Endothelial cell of umbilical vein (primary cell): ENCODE data around the gene EXOC3. TPM values are rescaled to one million over a fixed set of nuclear protein-coding genes. Genes with fewer than 3 reads are reported as not detected.

ENCODE experiments used
- BruUV-seq: library from RNA; stranded (reverse); fragments of 400-500 nt; replicated peaks from 2 replicates; lab custom pipeline; 2021; lab: Mats Ljungman, UMichigan
- CTCF ChIA-PET: fragments of 300-600, 350-600 bp; sonication (Branson Sonifier 250); formaldehyde crosslinking; loops from one replicate; lab custom pipeline; 2021; ENCODE audit warnings: antibody characterized with exemption, inconsistent platforms; lab: Charles Lee
- POLR2A ChIA-PET: fragments of 300-600, 350-600 bp; sonication (Branson Sonifier 250); formaldehyde crosslinking; loops from one replicate; lab custom pipeline; 2021; ENCODE audit warnings: antibody characterized with exemption, inconsistent platforms; lab: Charles Lee
- DNase-seq: peaks from one replicate; pipeline ENCODE4 v3.0.0-alpha.2; 2011; ENCODE audit warnings: low read depth, low spot score
- FAIRE-seq: peaks from 2 replicates; lab custom pipeline; 2011; peaks lifted over from hg19 to GRCh38; lab: Jason Lieb, UNC
- H2AFZ ChIP-seq: 2 replicates; pipeline ENCODE4 v1.6.0; 2012; ENCODE audit warnings: low read depth, low read length, control low read depth, inconsistent platforms
- H3K27ac ChIP-seq: 2 replicates; pipeline ENCODE4 v1.5.1; 2011; ENCODE audit warnings: low read depth, mild to moderate bottlenecking, control low read depth, low read length, moderate library complexity; ENCODE audit not compliant: insufficient read depth
- H3K27me3 ChIP-seq, 2 experiments: 2 replicates each; pipeline versions ENCODE4 v1.6.0 to v1.6.1; 2011; ENCODE audit warnings: low read length in 2 of 2, mixed read lengths in 1 of 2; ENCODE audit not compliant: control insufficient read depth in 2 of 2, insufficient read depth in 2 of 2
- H3K36me3 ChIP-seq, 2 experiments: 2 replicates in 1 of 2; 3 replicates in 1 of 2; pipeline ENCODE4 v1.5.1; 2011; ENCODE audit warnings: low read length in 2 of 2, mild to moderate bottlenecking in 1 of 2, moderate library complexity in 1 of 2; ENCODE audit not compliant: control insufficient read depth in 2 of 2, insufficient read depth in 2 of 2; ENCODE audit errors: extremely low read depth in 1 of 2
- H3K4me1 ChIP-seq: 3 replicates; pipeline ENCODE4 v1.5.1; 2011; ENCODE audit warnings: mild to moderate bottlenecking, low read length; ENCODE audit not compliant: control insufficient read depth, insufficient read depth; ENCODE audit errors: extremely low read depth
- H3K4me2 ChIP-seq: 2 replicates; pipeline ENCODE4 v1.6.1; 2011; ENCODE audit warnings: low read length, control low read depth, mixed read lengths; ENCODE audit not compliant: insufficient read depth
- H3K4me3 ChIP-seq, 3 experiments: fragments of 200-600 bp in 1 of 3; sonication (generic), shearing (Covaris generic) in 1 of 3; replicated peaks in 1 of 3; 2 replicates each; pipeline ENCODE4 v1.5.1; 2011 to 2016; ENCODE audit warnings: control low read depth in 3 of 3, low read length in 3 of 3, mild to moderate bottlenecking in 2 of 3, inconsistent platforms in 1 of 3, low read depth in 1 of 3, moderate library complexity in 1 of 3; ENCODE audit not compliant: insufficient read depth in 1 of 3
- H3K79me2 ChIP-seq: 2 replicates; pipeline ENCODE4 v1.6.0; 2012; ENCODE audit warnings: low read length, inconsistent platforms; ENCODE audit not compliant: control insufficient read depth, insufficient read depth
- H3K9ac ChIP-seq: replicated peaks from 2 replicates; pipeline ENCODE3; 2011; ENCODE audit warnings: low read length, control low read depth; ENCODE audit not compliant: insufficient read depth; ENCODE audit errors: extremely low read depth
- H3K9me1 ChIP-seq: replicated peaks from 3 replicates; pipeline ENCODE4 v1.6.0; 2011; ENCODE audit warnings: mild to moderate bottlenecking, low read length; ENCODE audit not compliant: control insufficient read depth, insufficient read depth; ENCODE audit errors: extremely low read depth
- H3K9me3 ChIP-seq: replicated peaks from 2 replicates; pipeline ENCODE4 v1.5.1; 2012; ENCODE audit warnings: low read length, inconsistent platforms; ENCODE audit not compliant: control insufficient read depth, insufficient read depth
- H4K20me1 ChIP-seq: replicated peaks from 2 replicates; pipeline ENCODE3; 2011; ENCODE audit warnings: mild to moderate bottlenecking, low read length; ENCODE audit not compliant: control insufficient read depth, insufficient read depth; ENCODE audit errors: extremely low read depth
- EZH2 ChIP-seq: IDR thresholded peaks from 2 replicates; pipeline ENCODE4 v1.6.1; 2012; ENCODE audit warnings: borderline replicate concordance, low read depth, mild to moderate bottlenecking, moderate library complexity, low read length, inconsistent platforms; ENCODE audit not compliant: severe bottlenecking
- FOS ChIP-seq: IDR thresholded peaks from 2 replicates; pipeline ENCODE4 v1.6.1; 2011; ENCODE audit warnings: mild to moderate bottlenecking, low read length, moderate library complexity, borderline replicate concordance; ENCODE audit not compliant: insufficient read depth
- GATA2 ChIP-seq: IDR thresholded peaks from 2 replicates; pipeline ENCODE4 v1.7.0; 2011; ENCODE audit warnings: low read depth, mild to moderate bottlenecking, moderate library complexity, mixed read lengths, low read length; ENCODE audit not compliant: insufficient read length, insufficient read depth
- JUN ChIP-seq: IDR thresholded peaks from 2 replicates; pipeline ENCODE4 v1.6.1; 2011; ENCODE audit warnings: borderline replicate concordance, low read depth; ENCODE audit not compliant: insufficient read length, insufficient read depth
- MYC ChIP-seq: IDR thresholded peaks from one replicate; pipeline ENCODE4 v1.6.1; 2011; ENCODE audit warnings: mild to moderate bottlenecking, low read depth, low read length
- POLR2A ChIP-seq: IDR thresholded peaks from 2 replicates; pipeline ENCODE4 v1.6.1; 2012; ENCODE audit warnings: low read depth, mild to moderate bottlenecking, control low read depth, low read length
- POLR2AphosphoS5 ChIP-seq: IDR thresholded peaks from 2 replicates; pipeline ENCODE4 v1.6.1; 2012; ENCODE audit warnings: low read depth, mild to moderate bottlenecking, control low read depth, low read length, moderate library complexity; ENCODE audit not compliant: insufficient read depth
- dilution Hi-C: fragments of 300-500 bp; cut with MboI; formaldehyde crosslinking; loops from one replicate; pipeline ENCODE4 v1.15.0; 2019; ENCODE audit warnings: low sequenced_read_pairs; ENCODE audit not compliant: extremely low pct_ligation_motif_present
- intact Hi-C: fragments of 100-400 bp; cut with micrococcal nuclease; formaldehyde crosslinking; loops from one replicate; pipeline ENCODE4 v1.10.0; 2022
- polyA plus RNA-seq, 4 experiments: library from polyadenylated mRNA; depleted of rRNA in 3 of 4; stranded (reverse) in 3 of 4; unstranded in 1 of 4; fragments of >200 nt; gene quantifications; 2 replicates each; pipeline versions ENCODE4 v1.2.1 to v1.2.3, GENCODE V29; 2011 to 2012; ENCODE audit warnings: missing spikeins in 1 of 4
- total RNA-seq: library from RNA; stranded (reverse); gene quantifications from 2 replicates; pipeline ENCODE4 v1.2.3, GENCODE V29; 2021
- TF ChIP-seq, protein P1 (sequence below): IDR thresholded peaks from 2 replicates; pipeline ENCODE4 v1.6.1; 2011; ENCODE audit not compliant: insufficient read depth, insufficient read length
- TF ChIP-seq, protein P2 (sequence below), 2 donors: IDR thresholded peaks; 1 replicate in 1 of 2; 2 replicates in 1 of 2; pipeline ENCODE4 v1.5.1; 2011; ENCODE audit warnings: low read length in 2 of 2, mild to moderate bottlenecking in 2 of 2, moderate library complexity in 2 of 2, control low read depth in 1 of 2, inconsistent platforms in 1 of 2, low read depth in 1 of 2; ENCODE audit not compliant: insufficient read depth in 1 of 2; ENCODE audit errors: extremely low read depth in 1 of 2

The EXOC3 gene
- total and polyA plus RNA-seq, 2 donors (not counting 3 experiments of a cell fraction or from before 2014, with no cell fraction given) = 26.4 to 52.9 TPM

- dilution Hi-C loops = no loop called here
- ChIA-PET CTCF (interaction anchor here (3.7 kb wide), 1 partner anchor 128 kb away, joined by 38 read pairs; no protein-coding TSS in a partner anchor), POLR2A (no interaction called here)
- no peak overlapping the region for H2AFZ ChIP-seq
- no peak overlapping the region for H3K9ac ChIP-seq
- H3K9me3 ChIP-seq = no peaks in the 10 kb centered on the region
- no peak overlapping the region for H3K4me3 ChIP-seq
- BruUV-seq = TSS peak; percentile 33
- H3K27ac ChIP-seq = no peak overlapping the region
- peaks cover 5 to 15% of the 10 kb centered on the region in 2 experiments for H3K36me3 ChIP-seq
- H3K4me2 ChIP-seq = peak overlapping the region; percentile 46
- intact Hi-C loops = no loop called here
- no peaks in the 10 kb centered on the region for H4K20me1 ChIP-seq
- peaks cover 10% of the 10 kb centered on the region for H3K4me1 ChIP-seq
- H3K79me2 ChIP-seq = peaks cover 12% of the 10 kb centered on the region
- no peaks in the 10 kb centered on the region for H3K9me1 ChIP-seq
- no peak for DNase-seq
- H3K27me3 ChIP-seq = no peaks in the 10 kb centered on the region
- no peak for TF ChIP-seq FOS
- no peak for TF ChIP-seq JUN
- TF ChIP-seq, protein P1, sequence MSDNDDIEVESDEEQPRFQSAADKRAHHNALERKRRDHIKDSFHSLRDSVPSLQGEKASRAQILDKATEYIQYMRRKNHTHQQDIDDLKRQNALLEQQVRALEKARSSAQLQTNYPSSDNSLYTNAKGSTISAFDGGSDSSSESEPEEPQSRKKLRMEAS = no peak
- no peak for TF ChIP-seq POLR2AphosphoS5
- TF ChIP-seq GATA2 = no peak
- TF ChIP-seq EZH2 = no peak
- TF ChIP-seq, protein P2, sequence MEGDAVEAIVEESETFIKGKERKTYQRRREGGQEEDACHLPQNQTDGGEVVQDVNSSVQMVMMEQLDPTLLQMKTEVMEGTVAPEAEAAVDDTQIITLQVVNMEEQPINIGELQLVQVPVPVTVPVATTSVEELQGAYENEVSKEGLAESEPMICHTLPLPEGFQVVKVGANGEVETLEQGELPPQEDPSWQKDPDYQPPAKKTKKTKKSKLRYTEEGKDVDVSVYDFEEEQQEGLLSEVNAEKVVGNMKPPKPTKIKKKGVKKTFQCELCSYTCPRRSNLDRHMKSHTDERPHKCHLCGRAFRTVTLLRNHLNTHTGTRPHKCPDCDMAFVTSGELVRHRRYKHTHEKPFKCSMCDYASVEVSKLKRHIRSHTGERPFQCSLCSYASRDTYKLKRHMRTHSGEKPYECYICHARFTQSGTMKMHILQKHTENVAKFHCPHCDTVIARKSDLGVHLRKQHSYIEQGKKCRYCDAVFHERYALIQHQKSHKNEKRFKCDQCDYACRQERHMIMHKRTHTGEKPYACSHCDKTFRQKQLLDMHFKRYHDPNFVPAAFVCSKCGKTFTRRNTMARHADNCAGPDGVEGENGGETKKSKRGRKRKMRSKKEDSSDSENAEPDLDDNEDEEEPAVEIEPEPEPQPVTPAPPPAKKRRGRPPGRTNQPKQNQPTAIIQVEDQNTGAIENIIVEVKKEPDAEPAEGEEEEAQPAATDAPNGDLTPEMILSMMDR (IDR thresholded peaks at IDR 0.05; ENCODE audit: extremely low read depth in 1 of 2, insufficient read depth in 1 of 2, low read depth in 1 of 2, low read length in 2 of 2) = no peak
- TF ChIP-seq POLR2A = no peak
- TF ChIP-seq MYC = no peak
- FAIRE-seq = no peak
Measured at GRCh38 chr5:444226-444625, 1.2 kb downstream of the EXOC3 start.
